NCI-H345 treated with DMSO at 0.1 percent for 48 hours (cell line): ENCODE results near the gene CSMD2.

Experiments
- DNase-seq: peaks from one replicate; lab custom pipeline; 2025; ENCODE audit not compliant: unreplicated experiment; lab: John Stamatoyannopoulos, UW

CSMD2 gene

GRCh38 chr1:33654267-33654834 is 510.7 kb downstream of the CSMD2 start:
- DNase-seq = no peak

- no peak for DNase-seq
These were observed 511.8 kb downstream of the CSMD2 start for GRCh38 chr1:33653226-33653625.

- no peak for DNase-seq
These were observed 514.3 kb downstream of the CSMD2 start for GRCh38 chr1:33650708-33651107.

GRCh38 chr1:33649759-33650158 is 515.3 kb downstream of the CSMD2 start:
- DNase-seq = no peak

GRCh38 chr1:33643216-33643615 is 521.8 kb downstream of the CSMD2 start:
- DNase-seq = no peak

- no peak for DNase-seq
These were observed 523.8 kb downstream of the CSMD2 start for GRCh38 chr1:33641104-33641830.

- DNase-seq = no peak
These were observed 524.8 kb downstream of the CSMD2 start for GRCh38 chr1:33640114-33640660.

GRCh38 chr1:33637846-33638440 is 527.1 kb downstream of the CSMD2 start:
- DNase-seq = no peak

GRCh38 chr1:33636209-33636608 is 528.8 kb downstream of the CSMD2 start:
- DNase-seq = no peak

GRCh38 chr1:33635336-33636012 is 529.6 kb downstream of the CSMD2 start:
- no peak for DNase-seq

GRCh38 chr1:33634806-33635205 is 530.2 kb downstream of the CSMD2 start:
- no peak for DNase-seq

GRCh38 chr1:33634143-33634542 is 530.9 kb downstream of the CSMD2 start:
- no peak for DNase-seq

GRCh38 chr1:33633019-33633801 is 531.8 kb downstream of the CSMD2 start:
- peak; percentile 75 for DNase-seq

- no peak for DNase-seq
These were observed 534.3 kb downstream of the CSMD2 start for GRCh38 chr1:33630686-33631085.

- no peak for DNase-seq
These were observed 538.2 kb downstream of the CSMD2 start for GRCh38 chr1:33626801-33627200.

- DNase-seq = no peak
These were observed 539.8 kb downstream of the CSMD2 start for GRCh38 chr1:33624991-33625870.

- no peak for DNase-seq
These were observed 540.6 kb downstream of the CSMD2 start for GRCh38 chr1:33624261-33624990.

- DNase-seq = no peak
These were observed 541.2 kb downstream of the CSMD2 start for GRCh38 chr1:33623811-33624210.

GRCh38 chr1:33622757-33623156 is 542.3 kb downstream of the CSMD2 start:
- no peak for DNase-seq
